HepG2 (cell line): Measurements from ENCODE around the gene COL26A1. TPM values are rescaled to one million over a fixed set of nuclear protein-coding genes. Genes with fewer than 3 reads are reported as not detected.

Experiments
- ATF7-NPFF ChIP-seq: sonication (generic); formaldehyde crosslinking; IDR thresholded peaks from 2 replicates; pipeline ENCODE4 v1.8.1; 2023; ENCODE audit warnings: mild to moderate bottlenecking, low read depth, missing genetic modification reagents, moderate library complexity
- HINFP ChIP-seq: sonication (generic); formaldehyde crosslinking; IDR thresholded peaks from 2 replicates; pipeline ENCODE4 v1.4.0; 2020; ENCODE audit warnings: low read depth, mild to moderate bottlenecking, missing genetic modification reagents
- KDM5B ChIP-seq: sonication (generic); formaldehyde crosslinking; IDR thresholded peaks from 2 replicates; pipeline ENCODE4 v1.4.0; 2020; ENCODE audit warnings: missing genetic modification reagents, mild to moderate bottlenecking, borderline replicate concordance
- KLF6 ChIP-seq: IDR thresholded peaks from 2 replicates; pipeline ENCODE4 v1.8.0; 2016; ENCODE audit warnings: missing biosample characterization, missing genetic modification reagents
- NFATC3 ChIP-seq: sonication (generic); formaldehyde crosslinking; IDR thresholded peaks from 2 replicates; pipeline ENCODE4 v1.5.1; 2020; ENCODE audit warnings: mild to moderate bottlenecking, missing genetic modification reagents
- REST ChIP-seq, 2 experiments: IDR thresholded peaks; 2 replicates each; pipeline ENCODE4 v1.6.1; 2011 to 2012; ENCODE audit warnings: low read length in 2 of 2, borderline replicate concordance in 1 of 2, low read depth in 1 of 2, mild to moderate bottlenecking in 1 of 2, moderate library complexity in 1 of 2
- SIN3B ChIP-seq: fragments of 150-350 bp; IDR thresholded peaks from 2 replicates; pipeline ENCODE4 v1.6.1; 2014; ENCODE audit warnings: low read length
- TAF15 ChIP-seq: fragments of 200-400 bp; formaldehyde crosslinking; IDR thresholded peaks from one replicate; pipeline ENCODE4 v1.6.1; 2018; ENCODE audit warnings: mild to moderate bottlenecking, low read depth, low read length; ENCODE audit not compliant: poor library complexity, severe bottlenecking
- TCF7L2 ChIP-seq: IDR thresholded peaks from 2 replicates; pipeline ENCODE4 v1.6.1; 2011; ENCODE audit warnings: mild to moderate bottlenecking, low read depth, low read length, moderate library complexity
- XBP1 ChIP-seq: sonication (generic); formaldehyde crosslinking; IDR thresholded peaks from 2 replicates; pipeline ENCODE4 v1.5.0; 2020; ENCODE audit warnings: missing genetic modification reagents
- ZNF263 ChIP-seq: sonication (generic); formaldehyde crosslinking; IDR thresholded peaks from 2 replicates; pipeline ENCODE4 v1.4.0; 2020; ENCODE audit warnings: missing genetic modification reagents
- ZNF329 ChIP-seq: sonication (generic); formaldehyde crosslinking; IDR thresholded peaks from 2 replicates; pipeline ENCODE4 v1.9.0; 2021; ENCODE audit warnings: low read depth, mild to moderate bottlenecking, missing genetic modification reagents
- ZNF34 ChIP-seq: sonication (generic); formaldehyde crosslinking; IDR thresholded peaks from 2 replicates; pipeline ENCODE4 v1.4.0; 2020; ENCODE audit warnings: mild to moderate bottlenecking, missing genetic modification reagents, borderline replicate concordance
- ZNF709 ChIP-seq: sonication (generic); formaldehyde crosslinking; IDR thresholded peaks from 2 replicates; pipeline ENCODE4 v1.5.0; 2020; ENCODE audit warnings: mild to moderate bottlenecking, missing genetic modification reagents
- ZNF776 ChIP-seq: sonication (generic); formaldehyde crosslinking; IDR thresholded peaks from 2 replicates; pipeline ENCODE4 v1.4.0; 2020; ENCODE audit warnings: mild to moderate bottlenecking, missing genetic modification reagents
- ZNF781 ChIP-seq: sonication (generic); formaldehyde crosslinking; IDR thresholded peaks from 2 replicates; pipeline ENCODE4 v1.5.1; 2020; ENCODE audit warnings: borderline replicate concordance, mild to moderate bottlenecking, missing genetic modification reagents; ENCODE audit errors: not compliant biosample characterization
- polyA plus RNA-seq, 8 experiments: library from polyadenylated mRNA; depleted of rRNA in 3 of 8; stranded (reverse) in 7 of 8; unstranded in 1 of 8; fragments of >200 nt; fragmentation: Illumina TruSeq in 4 of 8; extraction: Trizol in 4 of 8; gene quantifications; 2 replicates each; pipeline versions ENCODE4 v1.2.1 to v1.2.3, GENCODE V29; 2011 to 2016; ENCODE audit warnings: low read depth in 4 of 8, missing spikeins in 1 of 8, mixed read lengths in 1 of 8; ENCODE audit not compliant: insufficient read depth in 1 of 8
- total RNA-seq, 5 experiments: library from RNA; depleted of rRNA; stranded (reverse); fragments of >200 nt; fragmentation: Illumina TruSeq; extraction: Trizol; gene quantifications; 2 replicates each; pipeline ENCODE4 v1.2.3, GENCODE V29; 2016; ENCODE audit warnings: low read depth in 1 of 5
- TF ChIP-seq, protein P1 (sequence below): sonication (generic); formaldehyde crosslinking; IDR thresholded peaks from 2 replicates; pipeline ENCODE4 v1.4.0; 2020; ENCODE audit warnings: mild to moderate bottlenecking, missing genetic modification reagents
- TF ChIP-seq, protein P2 (sequence below): IDR thresholded peaks from 2 replicates; pipeline ENCODE4 v1.6.1; 2016; ENCODE audit warnings: mild to moderate bottlenecking

Gene COL26A1
- total and polyA plus RNA-seq, 2 of the 13 experiments (the other 11 are each of a cell fraction or from before 2014, with no cell fraction given), result 7.8 to 9.2 TPM

- TF ChIP-seq, protein P1, sequence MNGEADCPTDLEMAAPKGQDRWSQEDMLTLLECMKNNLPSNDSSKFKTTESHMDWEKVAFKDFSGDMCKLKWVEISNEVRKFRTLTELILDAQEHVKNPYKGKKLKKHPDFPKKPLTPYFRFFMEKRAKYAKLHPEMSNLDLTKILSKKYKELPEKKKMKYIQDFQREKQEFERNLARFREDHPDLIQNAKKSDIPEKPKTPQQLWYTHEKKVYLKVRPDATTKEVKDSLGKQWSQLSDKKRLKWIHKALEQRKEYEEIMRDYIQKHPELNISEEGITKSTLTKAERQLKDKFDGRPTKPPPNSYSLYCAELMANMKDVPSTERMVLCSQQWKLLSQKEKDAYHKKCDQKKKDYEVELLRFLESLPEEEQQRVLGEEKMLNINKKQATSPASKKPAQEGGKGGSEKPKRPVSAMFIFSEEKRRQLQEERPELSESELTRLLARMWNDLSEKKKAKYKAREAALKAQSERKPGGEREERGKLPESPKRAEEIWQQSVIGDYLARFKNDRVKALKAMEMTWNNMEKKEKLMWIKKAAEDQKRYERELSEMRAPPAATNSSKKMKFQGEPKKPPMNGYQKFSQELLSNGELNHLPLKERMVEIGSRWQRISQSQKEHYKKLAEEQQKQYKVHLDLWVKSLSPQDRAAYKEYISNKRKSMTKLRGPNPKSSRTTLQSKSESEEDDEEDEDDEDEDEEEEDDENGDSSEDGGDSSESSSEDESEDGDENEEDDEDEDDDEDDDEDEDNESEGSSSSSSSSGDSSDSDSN (CRISPR knock-in tag), result peak; percentile 69
- TF ChIP-seq ZNF34 (CRISPR knock-in tag), result no peak
- TF ChIP-seq TCF7L2, result no peak
- TF ChIP-seq XBP1 (CRISPR knock-in tag), result no peak
- no peak for TF ChIP-seq HINFP (CRISPR knock-in tag)
- TF ChIP-seq ZNF781 (CRISPR knock-in tag), result no peak
- TF ChIP-seq ZNF329 (CRISPR knock-in tag), result no peak
- no peak for TF ChIP-seq KLF6 (CRISPR knock-in tag)
- 0 out of 2 replicates have a peak, but pooled peaks have one; percentile 20 for TF ChIP-seq SIN3B
- no peak for TF ChIP-seq ZNF263 (CRISPR knock-in tag)
- TF ChIP-seq TAF15, result no peak
- no peak for TF ChIP-seq ATF7-NPFF (CRISPR knock-in tag)
- peak; percentile 49; the same call in 1 of the 2 replicates for TF ChIP-seq ZNF709 (CRISPR knock-in tag)
- TF ChIP-seq, protein P2, sequence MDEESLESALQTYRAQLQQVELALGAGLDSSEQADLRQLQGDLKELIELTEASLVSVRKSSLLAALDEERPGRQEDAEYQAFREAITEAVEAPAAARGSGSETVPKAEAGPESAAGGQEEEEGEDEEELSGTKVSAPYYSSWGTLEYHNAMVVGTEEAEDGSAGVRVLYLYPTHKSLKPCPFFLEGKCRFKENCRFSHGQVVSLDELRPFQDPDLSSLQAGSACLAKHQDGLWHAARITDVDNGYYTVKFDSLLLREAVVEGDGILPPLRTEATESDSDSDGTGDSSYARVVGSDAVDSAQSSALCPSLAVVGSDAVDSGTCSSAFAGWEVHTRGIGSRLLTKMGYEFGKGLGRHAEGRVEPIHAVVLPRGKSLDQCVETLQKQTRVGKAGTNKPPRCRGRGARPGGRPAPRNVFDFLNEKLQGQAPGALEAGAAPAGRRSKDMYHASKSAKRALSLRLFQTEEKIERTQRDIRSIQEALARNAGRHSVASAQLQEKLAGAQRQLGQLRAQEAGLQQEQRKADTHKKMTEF (CRISPR knock-in tag), result no peak; the same call in 1 of the 2 replicates
- no peak; the same call in 1 of the 2 replicates for TF ChIP-seq ZNF776 (CRISPR knock-in tag)
- peak in 1 of 2 experiments; percentile 12; a peak in 1 of 4 replicates for TF ChIP-seq REST (IDR thresholded peaks at IDR 0.05; ENCODE audit: borderline replicate concordance in 1 of 2, low read depth in 1 of 2, low read length in 2 of 2)
- peak; percentile 48; the same call in 1 of the 2 replicates for TF ChIP-seq KDM5B (CRISPR knock-in tag)
- no peak for TF ChIP-seq NFATC3 (CRISPR knock-in tag)
Observed at GRCh38 chr7:101321491-101322401, 40.9 kb upstream of the COL26A1 start, which contains the start of gene IFT22 (continued).
